Measurements from ENCODE around the gene POLA2. TPM values are rescaled to one million over a fixed set of nuclear protein-coding genes. Genes with fewer than 3 reads are reported as not detected.

Gene POLA2
- total RNA-seq, 1 donor from 2014 or later, result 5.9 TPM

DNA sequence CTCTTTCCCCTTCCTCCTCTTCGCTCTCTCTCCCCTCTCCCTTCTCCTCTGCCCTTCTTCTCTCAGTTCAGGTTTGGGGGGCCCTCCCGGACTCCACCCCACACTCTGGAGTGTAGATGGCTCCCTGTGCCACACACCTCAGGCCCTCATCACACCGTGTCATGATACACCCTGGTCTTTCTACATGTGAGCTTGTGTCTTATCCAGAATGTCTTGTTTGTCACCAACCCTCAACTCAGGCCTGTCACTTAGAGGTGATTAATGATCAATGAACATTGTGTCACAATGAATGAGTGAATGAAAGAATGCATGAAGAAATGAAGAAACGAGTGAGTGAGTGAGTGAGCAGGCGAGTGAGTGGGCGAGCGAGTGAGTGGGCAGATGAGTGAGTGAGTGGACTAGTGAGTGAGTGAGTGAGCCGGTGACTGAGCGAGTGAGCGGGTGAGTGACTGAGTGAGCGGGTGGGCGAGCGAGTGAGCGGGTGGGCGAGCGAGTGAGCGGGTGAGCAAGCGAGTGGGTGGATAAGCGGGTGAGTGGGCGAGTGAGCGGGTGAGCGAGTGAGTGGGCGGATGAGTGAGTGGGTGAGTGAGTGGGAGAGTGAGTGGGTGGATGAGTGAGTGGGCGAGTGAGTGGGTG lies 46.2 kb upstream of the POLA2 start:
- Mint-ChIP-seq H3K27me3 (ENCODE audit: unreplicated experiment) (no peaks in the 10 kb centered on the region), H3K4me1 (ENCODE audit: unreplicated experiment) (peaks cover 3% of the 10 kb centered on the region), H3K4me3 (ENCODE audit: unreplicated experiment) (no peak overlapping the region), H3K27ac (ENCODE audit: unreplicated experiment) (no peak overlapping the region), H3K36me3 (ENCODE audit: unreplicated experiment) (peaks cover 3% of the 10 kb centered on the region), H3K9me3 (ENCODE audit: unreplicated experiment) (no peaks in the 10 kb centered on the region)
- DNase-seq (ENCODE audit: extremely low spot score, unreplicated experiment), result no peak
- TF ChIP-seq, protein P1, sequence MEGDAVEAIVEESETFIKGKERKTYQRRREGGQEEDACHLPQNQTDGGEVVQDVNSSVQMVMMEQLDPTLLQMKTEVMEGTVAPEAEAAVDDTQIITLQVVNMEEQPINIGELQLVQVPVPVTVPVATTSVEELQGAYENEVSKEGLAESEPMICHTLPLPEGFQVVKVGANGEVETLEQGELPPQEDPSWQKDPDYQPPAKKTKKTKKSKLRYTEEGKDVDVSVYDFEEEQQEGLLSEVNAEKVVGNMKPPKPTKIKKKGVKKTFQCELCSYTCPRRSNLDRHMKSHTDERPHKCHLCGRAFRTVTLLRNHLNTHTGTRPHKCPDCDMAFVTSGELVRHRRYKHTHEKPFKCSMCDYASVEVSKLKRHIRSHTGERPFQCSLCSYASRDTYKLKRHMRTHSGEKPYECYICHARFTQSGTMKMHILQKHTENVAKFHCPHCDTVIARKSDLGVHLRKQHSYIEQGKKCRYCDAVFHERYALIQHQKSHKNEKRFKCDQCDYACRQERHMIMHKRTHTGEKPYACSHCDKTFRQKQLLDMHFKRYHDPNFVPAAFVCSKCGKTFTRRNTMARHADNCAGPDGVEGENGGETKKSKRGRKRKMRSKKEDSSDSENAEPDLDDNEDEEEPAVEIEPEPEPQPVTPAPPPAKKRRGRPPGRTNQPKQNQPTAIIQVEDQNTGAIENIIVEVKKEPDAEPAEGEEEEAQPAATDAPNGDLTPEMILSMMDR (IDR thresholded peaks at IDR 0.05), result no peak

DNA sequence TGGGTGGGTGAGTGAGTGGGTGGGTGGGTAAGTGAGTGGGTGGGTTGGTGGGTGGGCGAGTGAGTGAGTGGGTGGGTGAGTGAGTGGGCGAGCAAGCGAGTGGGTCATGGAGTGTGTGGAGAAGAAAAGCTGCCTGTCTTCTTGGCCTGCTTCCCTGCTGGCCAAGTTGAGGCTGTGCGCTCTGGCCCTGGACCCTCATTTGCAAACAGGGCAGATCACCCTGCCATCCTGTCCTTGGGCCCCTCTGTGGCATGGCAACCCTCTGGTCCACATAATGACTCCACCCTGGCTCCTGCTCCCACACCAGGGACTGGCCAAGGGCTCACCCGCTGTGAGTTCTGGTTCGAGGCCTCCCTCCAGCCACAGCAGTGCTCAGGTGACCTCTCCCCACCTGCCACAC lies 44.9 kb upstream of the POLA2 start:
- TF ChIP-seq, protein P1 (IDR thresholded peaks at IDR 0.05), result no peak
- no peaks in the 10 kb centered on the region for H3K36me3 Mint-ChIP-seq (ENCODE audit: unreplicated experiment)
- DNase-seq (ENCODE audit: extremely low spot score, unreplicated experiment), result no peak

DNA sequence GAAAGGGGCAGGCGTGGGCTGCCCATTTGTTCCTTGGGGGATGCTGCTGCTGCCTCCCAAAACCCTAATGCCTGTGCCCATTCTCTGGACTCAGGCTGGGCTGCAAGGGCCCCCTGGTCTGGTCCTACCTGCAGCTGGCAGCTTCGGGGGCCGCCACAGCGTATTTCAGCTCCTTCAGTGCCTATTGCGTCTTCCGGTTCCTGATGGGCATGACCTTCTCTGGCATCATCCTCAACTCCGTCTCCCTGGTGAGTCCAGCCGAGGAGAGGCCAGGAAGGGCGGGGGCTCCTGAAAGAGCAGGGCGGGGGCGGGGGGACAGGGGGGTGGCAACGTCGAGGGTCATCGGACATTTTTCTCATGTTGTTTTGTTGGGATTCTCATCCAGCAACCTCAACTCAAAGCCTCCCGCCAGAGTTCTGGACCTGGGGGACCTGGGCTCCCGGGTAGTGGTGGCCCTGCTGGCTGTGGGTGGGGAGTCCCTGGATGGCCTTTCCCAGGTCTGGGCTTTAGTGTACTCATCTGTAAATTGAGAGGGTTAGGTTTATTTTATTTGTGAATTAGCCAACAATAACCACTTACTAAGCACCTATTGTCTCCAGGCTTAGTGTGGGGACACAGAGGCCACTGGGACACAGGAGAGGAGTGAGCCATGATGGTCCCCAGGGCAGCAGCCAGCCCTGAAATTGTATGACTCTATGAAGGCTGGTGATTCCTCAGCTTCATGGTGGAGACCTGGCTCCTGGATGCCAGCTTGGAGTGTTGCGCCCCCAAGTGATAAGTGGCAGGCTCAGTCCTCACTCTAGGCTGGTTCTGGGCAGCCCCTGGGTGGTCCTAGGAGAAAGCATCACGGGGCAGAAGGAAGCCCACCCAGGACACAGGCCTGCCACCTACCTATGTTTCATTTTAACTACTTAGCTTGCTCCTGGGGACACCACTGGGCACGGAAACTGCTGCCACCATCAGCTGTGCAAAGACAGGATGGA lies 44.0 kb upstream of the POLA2 start:
- Mint-ChIP-seq H3K9me3 (ENCODE audit: unreplicated experiment) (no peaks in the 10 kb centered on the region), H3K36me3 (ENCODE audit: unreplicated experiment) (no peaks in the 10 kb centered on the region), H3K4me1 (ENCODE audit: unreplicated experiment) (peaks cover 3% of the 10 kb centered on the region), H3K27ac (ENCODE audit: unreplicated experiment) (no peak overlapping the region), H3K27me3 (ENCODE audit: unreplicated experiment) (no peaks in the 10 kb centered on the region), H3K4me3 (ENCODE audit: unreplicated experiment) (no peak overlapping the region)
- TF ChIP-seq, protein P1 (IDR thresholded peaks at IDR 0.05), result no peak
- no peak for DNase-seq (ENCODE audit: extremely low spot score, unreplicated experiment)

More for the DNA sequence above, 44.9 kb upstream of the POLA2 start:
- H3K4me3 Mint-ChIP-seq (ENCODE audit: unreplicated experiment), result no peak overlapping the region
- no peak overlapping the region for H3K27ac Mint-ChIP-seq (ENCODE audit: unreplicated experiment)
- no peaks in the 10 kb centered on the region for H3K27me3 Mint-ChIP-seq (ENCODE audit: unreplicated experiment)
- peaks cover 3% of the 10 kb centered on the region for H3K4me1 Mint-ChIP-seq (ENCODE audit: unreplicated experiment)
- no peaks in the 10 kb centered on the region for H3K9me3 Mint-ChIP-seq (ENCODE audit: unreplicated experiment)

DNA sequence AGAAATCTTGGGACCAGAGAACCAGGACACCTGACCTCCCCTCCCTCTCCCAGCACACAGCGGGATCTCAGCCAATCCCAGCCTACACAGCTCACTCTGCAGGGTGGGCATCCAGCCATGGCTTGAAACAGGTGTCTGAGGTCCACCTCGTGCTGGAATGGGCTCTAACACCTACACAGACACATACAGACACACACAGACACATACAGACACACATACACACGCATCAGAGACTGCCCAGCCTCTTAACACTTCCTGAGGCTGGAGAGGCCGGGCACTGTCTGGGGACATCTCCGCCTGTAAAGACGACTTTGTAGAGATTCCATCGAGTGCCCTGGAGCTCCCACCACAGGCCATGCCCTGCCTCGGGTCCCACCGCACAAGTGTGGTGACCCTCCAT lies 43.3 kb upstream of the POLA2 start:
- Mint-ChIP-seq H3K4me1 (ENCODE audit: unreplicated experiment) (peaks cover under 1% of the 10 kb centered on the region), H3K9me3 (ENCODE audit: unreplicated experiment) (no peaks in the 10 kb centered on the region), H3K27ac (ENCODE audit: unreplicated experiment) (no peak overlapping the region), H3K4me3 (ENCODE audit: unreplicated experiment) (no peak overlapping the region), H3K27me3 (ENCODE audit: unreplicated experiment) (no peaks in the 10 kb centered on the region), H3K36me3 (ENCODE audit: unreplicated experiment) (no peaks in the 10 kb centered on the region)
- DNase-seq (ENCODE audit: extremely low spot score, unreplicated experiment), result no peak
- TF ChIP-seq, protein P1 (IDR thresholded peaks at IDR 0.05), result no peak

DNA sequence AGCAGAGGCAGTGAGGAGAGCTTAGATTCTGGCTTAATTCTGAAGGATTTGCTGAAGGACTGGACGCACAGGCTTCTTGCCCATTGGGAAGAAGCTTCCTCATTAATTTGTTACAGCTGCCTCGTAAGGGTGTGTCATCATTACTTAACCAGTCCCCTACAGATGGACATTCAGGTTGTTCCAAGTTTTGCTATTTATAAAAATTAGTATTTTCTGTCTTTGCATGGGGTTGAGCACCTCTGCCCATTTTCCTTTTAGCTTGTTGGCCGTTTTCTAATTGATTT lies 41.9 kb upstream of the POLA2 start:
- Mint-ChIP-seq H3K27me3 (ENCODE audit: unreplicated experiment) (no peaks in the 10 kb centered on the region), H3K36me3 (ENCODE audit: unreplicated experiment) (no peaks in the 10 kb centered on the region), H3K27ac (ENCODE audit: unreplicated experiment) (no peak overlapping the region), H3K4me1 (ENCODE audit: unreplicated experiment) (peaks cover 3% of the 10 kb centered on the region), H3K4me3 (ENCODE audit: unreplicated experiment) (no peak overlapping the region), H3K9me3 (ENCODE audit: unreplicated experiment) (no peaks in the 10 kb centered on the region)
- TF ChIP-seq, protein P1 (IDR thresholded peaks at IDR 0.05), result no peak
- no peak for DNase-seq (ENCODE audit: extremely low spot score, unreplicated experiment)

Measured in osteocyte (in vitro differentiated cells).